Heart left ventricle (tissue), 13 donors: ENCODE results near the gene CAPN12.

Experiments
- POLR2A ChIP-seq, 2 donors: fragments of 450-650 bp; IDR thresholded peaks; one replicate each; pipeline ENCODE4 v1.6.1; 2017; ENCODE audit warnings: antibody characterized with exemption in 2 of 2, mild to moderate bottlenecking in 2 of 2, moderate library complexity in 2 of 2
- TF ChIP-seq, protein P1 (sequence below), 12 donors: fragments of 200-600 bp; sonication (generic) in 4 of 12; IDR thresholded peaks; one replicate each; pipeline versions ENCODE4 v1.5.0 to v1.8.0; 2018 to 2022; ENCODE audit warnings: antibody characterized with exemption in 12 of 12, mild to moderate bottlenecking in 5 of 12
- donor health status: ischemic (EF 13 %, LVEDD 7.1; RV severe dilation, severe dysfunction).
- donor health status: DM: no; HTN: yes; CAD: no.
- donor health status: DM: no; HTN: no; CAD: no.
- donor health status: ischemic (EF 25% LVEDD 6.9; RV normal size, moderate dysfunction).
- donor health status: ischemic (EF 25% LVEDD 5.7; RV mildly dilated, moderate dysfunction).
- donor health status: ischemic (EF 35%, LVEDD 5.7; RV mildly dilated, moderate dysfunction).
- donor health status: nonischemic (EF 11% LVEDD 7.7; RV severe dilation, severe dysfunction).
- donor health status: DM: yes; HTN: yes; CAD: no.
- donor health status: PGD.
- donor health status: ischemic (EF 29% LVEDD 5.4; RV normal size, mild dysfunction).
- donor health status: nonischemic (EF 23%, LVEDD 6.1; RV moderate dilation, normal function).

GRCh38 chr19:38691938-38692457, 52.3 kb downstream of the CAPN12 start:
- TF ChIP-seq, protein P1, sequence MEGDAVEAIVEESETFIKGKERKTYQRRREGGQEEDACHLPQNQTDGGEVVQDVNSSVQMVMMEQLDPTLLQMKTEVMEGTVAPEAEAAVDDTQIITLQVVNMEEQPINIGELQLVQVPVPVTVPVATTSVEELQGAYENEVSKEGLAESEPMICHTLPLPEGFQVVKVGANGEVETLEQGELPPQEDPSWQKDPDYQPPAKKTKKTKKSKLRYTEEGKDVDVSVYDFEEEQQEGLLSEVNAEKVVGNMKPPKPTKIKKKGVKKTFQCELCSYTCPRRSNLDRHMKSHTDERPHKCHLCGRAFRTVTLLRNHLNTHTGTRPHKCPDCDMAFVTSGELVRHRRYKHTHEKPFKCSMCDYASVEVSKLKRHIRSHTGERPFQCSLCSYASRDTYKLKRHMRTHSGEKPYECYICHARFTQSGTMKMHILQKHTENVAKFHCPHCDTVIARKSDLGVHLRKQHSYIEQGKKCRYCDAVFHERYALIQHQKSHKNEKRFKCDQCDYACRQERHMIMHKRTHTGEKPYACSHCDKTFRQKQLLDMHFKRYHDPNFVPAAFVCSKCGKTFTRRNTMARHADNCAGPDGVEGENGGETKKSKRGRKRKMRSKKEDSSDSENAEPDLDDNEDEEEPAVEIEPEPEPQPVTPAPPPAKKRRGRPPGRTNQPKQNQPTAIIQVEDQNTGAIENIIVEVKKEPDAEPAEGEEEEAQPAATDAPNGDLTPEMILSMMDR (IDR thresholded peaks at IDR 0.05) = no peak
- no peak for TF ChIP-seq POLR2A (IDR thresholded peaks at IDR 0.05)
